AG09319 (cell line): ENCODE results near the gene FAM43A.

Experiments
- DNase-seq: peaks from one replicate; pipeline ENCODE4 v3.0.0-alpha.2; 2010; ENCODE audit warnings: low read depth; ENCODE audit errors: extremely low read depth
- CTCF ChIP-seq: IDR thresholded peaks from 2 replicates; pipeline ENCODE4 v1.5.1; 2011; ENCODE audit warnings: low read depth, mild to moderate bottlenecking, inconsistent platforms, low read length, moderate library complexity

Gene FAM43A

GRCh38 chr3:194647747-194648146 is 37.9 kb upstream of the FAM43A start:
- TF ChIP-seq CTCF = no peak
- DNase-seq = no peak

- DNase-seq = no peak
- TF ChIP-seq CTCF = no peak
Measured at GRCh38 chr3:194654443-194654842, 31.2 kb upstream of the FAM43A start.

- TF ChIP-seq CTCF = no peak
- no peak for DNase-seq
Measured at GRCh38 chr3:194657439-194657838, 28.2 kb upstream of the FAM43A start.

GRCh38 chr3:194658477-194659242 is 27.0 kb upstream of the FAM43A start:
- no peak for TF ChIP-seq CTCF
- no peak for DNase-seq

GRCh38 chr3:194659778-194660177 is 25.9 kb upstream of the FAM43A start:
- no peak for TF ChIP-seq CTCF
- no peak for DNase-seq

GRCh38 chr3:194661374-194661773 is 24.3 kb upstream of the FAM43A start:
- no peak for DNase-seq

More at GRCh38 chr3:194661374-194661773, 24.3 kb upstream of the FAM43A start:
- no peak for TF ChIP-seq CTCF
